Liver (tissue), 9 donors: ENCODE data around the gene OTUD7B. TPM values are rescaled to one million over a fixed set of nuclear protein-coding genes. Genes with fewer than 3 reads are reported as not detected.

Experiments used
- DNase-seq: peaks from one replicate; pipeline ENCODE4 v3.0.0-alpha.2; 2017; ENCODE audit warnings: low spot score
- H3K27ac ChIP-seq, 2 donors: one replicate each; pipeline ENCODE4 v1.7.0; 2013; ENCODE audit warnings: inconsistent platforms in 2 of 2, low read length in 2 of 2, control low read depth in 1 of 2, low read depth in 1 of 2, mild to moderate bottlenecking in 1 of 2
- H3K27me3 ChIP-seq, 4 donors: one replicate each; pipeline versions ENCODE4 v1.6.1 to v1.7.0; 2013; ENCODE audit warnings: low read length in 3 of 4, inconsistent platforms in 1 of 4, mild to moderate bottlenecking in 1 of 4, moderate library complexity in 1 of 4; ENCODE audit not compliant: control insufficient read depth in 4 of 4, insufficient read depth in 4 of 4
- H3K36me3 ChIP-seq, 4 donors: one replicate each; pipeline versions ENCODE4 v1.6.1 to v1.7.0; 2013; ENCODE audit warnings: low read length in 3 of 4, mild to moderate bottlenecking in 3 of 4, low read depth in 1 of 4, moderate library complexity in 1 of 4; ENCODE audit not compliant: control insufficient read depth in 4 of 4, insufficient read depth in 3 of 4
- H3K4me1 ChIP-seq, 4 donors: one replicate each; pipeline versions ENCODE4 v1.6.1 to v1.7.0; 2013; ENCODE audit warnings: low read length in 3 of 4, mild to moderate bottlenecking in 3 of 4, moderate library complexity in 1 of 4; ENCODE audit not compliant: control insufficient read depth in 4 of 4, insufficient read depth in 4 of 4
- H3K4me3 ChIP-seq, 3 donors: one replicate each; pipeline versions ENCODE4 v1.6.1 to v1.7.0; 2013; ENCODE audit warnings: low read length in 3 of 3, control low read depth in 1 of 3, low read depth in 1 of 3, mild to moderate bottlenecking in 1 of 3
- H3K9ac ChIP-seq, 2 donors: one replicate each; pipeline ENCODE4 v1.7.0; 2013; ENCODE audit warnings: low read length in 2 of 2, mild to moderate bottlenecking in 2 of 2, moderate library complexity in 2 of 2, control low read depth in 1 of 2, low read depth in 1 of 2
- H3K9me3 ChIP-seq, 4 donors: one replicate each; pipeline versions ENCODE4 v1.6.1 to v1.7.0; 2013; ENCODE audit warnings: low read length in 3 of 4; ENCODE audit not compliant: control insufficient read depth in 4 of 4
- ATF3 ChIP-seq: IDR thresholded peaks from 2 replicates; pipeline ENCODE4 v1.6.1; 2016; ENCODE audit warnings: antibody characterized with exemption
- EGR1 ChIP-seq, 2 donors: IDR thresholded peaks; 2 replicates each; pipeline ENCODE4 v1.6.1; 2016 to 2018; ENCODE audit warnings: antibody characterized with exemption in 2 of 2, low read depth in 2 of 2
- FOXA1 ChIP-seq: IDR thresholded peaks from 2 replicates; pipeline ENCODE4 v1.6.1; 2016; ENCODE audit warnings: antibody characterized with exemption
- FOXA2 ChIP-seq: IDR thresholded peaks from 2 replicates; pipeline ENCODE4 v1.6.1; 2016; ENCODE audit warnings: antibody characterized with exemption
- HNF4A ChIP-seq, 2 donors: conservative IDR thresholded peaks; 2 replicates each; pipeline ENCODE4 v1.6.1; 2016; ENCODE audit warnings: antibody characterized with exemption in 2 of 2, mild to moderate bottlenecking in 2 of 2
- HNF4G ChIP-seq: IDR thresholded peaks from 2 replicates; pipeline ENCODE4 v1.6.1; 2016; ENCODE audit warnings: antibody characterized with exemption
- JUND ChIP-seq, 2 donors: IDR thresholded peaks; 2 replicates each; pipeline ENCODE4 v1.6.1; 2016; ENCODE audit warnings: antibody characterized with exemption in 2 of 2
- MAX ChIP-seq: IDR thresholded peaks from 2 replicates; pipeline ENCODE4 v1.6.1; 2016; ENCODE audit warnings: antibody characterized with exemption
- NR2F2 ChIP-seq: IDR thresholded peaks from 2 replicates; pipeline ENCODE4 v1.6.1; 2016; ENCODE audit warnings: antibody characterized with exemption
- RAD21 ChIP-seq, 2 donors: IDR thresholded peaks; 2 replicates each; pipeline ENCODE4 v1.6.1; 2016; ENCODE audit warnings: antibody characterized with exemption in 2 of 2, mild to moderate bottlenecking in 2 of 2
- RXRA ChIP-seq, 2 donors: IDR thresholded peaks; 2 replicates each; pipeline ENCODE4 v1.6.1; 2017 to 2018; ENCODE audit warnings: antibody characterized with exemption in 2 of 2, mild to moderate bottlenecking in 1 of 2
- SP1 ChIP-seq: IDR thresholded peaks from 2 replicates; pipeline ENCODE4 v1.6.1; 2018; ENCODE audit warnings: antibody characterized with exemption, mild to moderate bottlenecking
- TAF1 ChIP-seq: conservative IDR thresholded peaks from 2 replicates; pipeline ENCODE4 v1.6.1; 2016; ENCODE audit warnings: antibody characterized with exemption, mild to moderate bottlenecking
- YY1 ChIP-seq: IDR thresholded peaks from 2 replicates; pipeline ENCODE4 v1.6.1; 2016; ENCODE audit warnings: antibody characterized with exemption, mild to moderate bottlenecking
- WGBS: extraction: QIAGEN DNeasy Blood & Tissue Kit; methylation state at CpG from one replicate; pipeline ENCODE4 v1.1.7; 2013; 5-methylcytosine and 5-hydroxymethylcytosine counted together
- polyA plus RNA-seq, 2 donors: library from polyadenylated mRNA; stranded (reverse) in 1 of 2; unstranded in 1 of 2; fragments of 200-250 nt in 1 of 2; fragments of >200 nt in 1 of 2; fragmentation: Nextera tagmentation in 1 of 2; extraction: Ambion mirVana in 1 of 2; gene quantifications; one replicate each; pipeline versions ENCODE4 v1.2.1 to v1.2.3, GENCODE V29; 2013 to 2015
- total RNA-seq, 2 donors: library from RNA; depleted of rRNA; stranded (reverse); fragments of >200 nt; gene quantifications; one replicate each; pipeline ENCODE4 v1.2.3, GENCODE V29; 2014
- TF ChIP-seq, protein P1 (sequence below): IDR thresholded peaks from 2 replicates; pipeline ENCODE4 v1.6.1; 2016; ENCODE audit warnings: antibody characterized with exemption
- TF ChIP-seq, protein P2 (sequence below): IDR thresholded peaks from 2 replicates; pipeline ENCODE4 v1.6.1; 2016; ENCODE audit warnings: antibody characterized with exemption, mild to moderate bottlenecking
- donor health status: healthy.
- donor health status: healthy.
- donor health status: healthy.
- donor health status: healthy.
- donor health status: healthy.

The OTUD7B gene
- total and polyA plus RNA-seq, 4 donors: 2.1 to 19.2 (median 6.9) TPM

DNA sequence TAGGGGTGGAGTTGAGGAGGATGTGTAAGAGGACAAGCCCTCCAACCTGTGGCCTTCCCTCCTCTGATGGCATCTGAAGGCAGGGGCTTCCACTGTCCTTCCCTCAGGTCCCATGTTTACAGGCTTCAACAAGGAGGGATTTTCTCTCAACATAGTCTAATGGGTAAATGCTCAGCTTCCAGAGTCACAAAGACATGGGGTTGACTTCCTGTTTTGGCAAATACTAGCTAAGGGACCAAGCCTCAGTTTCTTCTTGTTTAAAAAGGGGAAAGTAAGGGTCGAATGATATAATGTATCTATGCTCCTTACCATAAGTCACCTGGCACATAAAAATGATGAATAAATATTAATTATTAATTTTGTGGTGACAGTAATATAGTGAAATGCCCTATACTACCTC is 96.0 kb downstream of the OTUD7B start:
- DNase-seq: no peak
- H3K36me3 ChIP-seq: no peaks in the 10 kb centered on the region
- TF ChIP-seq HNF4A (conservative IDR thresholded peaks at IDR 0.05): no peak
- TF ChIP-seq FOXA1: no peak
- TF ChIP-seq RAD21 (IDR thresholded peaks at IDR 0.05): no peak
- no peak for TF ChIP-seq EGR1 (IDR thresholded peaks at IDR 0.05; ENCODE audit: low read depth in 2 of 2)
- TF ChIP-seq SP1: no peak
- TF ChIP-seq NR2F2: no peak
- H3K9me3 ChIP-seq: no peaks in the 10 kb centered on the region
- no peak overlapping the region for H3K9ac ChIP-seq
- H3K27ac ChIP-seq: no peak overlapping the region
- no peaks in the 10 kb centered on the region for H3K27me3 ChIP-seq
- 81% methylated on average over 1 of the region's 1 CpG for WGBS
- no peaks in the 10 kb centered on the region for H3K4me1 ChIP-seq
- H3K4me3 ChIP-seq: no peak overlapping the region

- Histone ChIP-seq H3K9ac (no peak overlapping the region), H3K4me3 (no peak overlapping the region), H3K9me3 (no peaks in the 10 kb centered on the region), H3K27me3 (no peaks in the 10 kb centered on the region), H3K36me3 (no peaks in the 10 kb centered on the region), H3K27ac (no peak overlapping the region), H3K4me1 (no peaks in the 10 kb centered on the region)
- no peak for TF ChIP-seq HNF4G
- no peak for TF ChIP-seq ATF3
- no peak for TF ChIP-seq HNF4A (conservative IDR thresholded peaks at IDR 0.05)
- no peak for TF ChIP-seq MAX
- no peak for TF ChIP-seq YY1
- no peak for TF ChIP-seq TAF1
- TF ChIP-seq RXRA (IDR thresholded peaks at IDR 0.05): no peak
- no peak for TF ChIP-seq FOXA2
- TF ChIP-seq, protein P1, sequence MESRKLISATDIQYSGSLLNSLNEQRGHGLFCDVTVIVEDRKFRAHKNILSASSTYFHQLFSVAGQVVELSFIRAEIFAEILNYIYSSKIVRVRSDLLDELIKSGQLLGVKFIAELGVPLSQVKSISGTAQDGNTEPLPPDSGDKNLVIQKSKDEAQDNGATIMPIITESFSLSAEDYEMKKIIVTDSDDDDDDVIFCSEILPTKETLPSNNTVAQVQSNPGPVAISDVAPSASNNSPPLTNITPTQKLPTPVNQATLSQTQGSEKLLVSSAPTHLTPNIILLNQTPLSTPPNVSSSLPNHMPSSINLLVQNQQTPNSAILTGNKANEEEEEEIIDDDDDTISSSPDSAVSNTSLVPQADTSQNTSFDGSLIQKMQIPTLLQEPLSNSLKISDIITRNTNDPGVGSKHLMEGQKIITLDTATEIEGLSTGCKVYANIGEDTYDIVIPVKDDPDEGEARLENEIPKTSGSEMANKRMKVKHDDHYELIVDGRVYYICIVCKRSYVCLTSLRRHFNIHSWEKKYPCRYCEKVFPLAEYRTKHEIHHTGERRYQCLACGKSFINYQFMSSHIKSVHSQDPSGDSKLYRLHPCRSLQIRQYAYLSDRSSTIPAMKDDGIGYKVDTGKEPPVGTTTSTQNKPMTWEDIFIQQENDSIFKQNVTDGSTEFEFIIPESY: no peak
- no peak for TF ChIP-seq SP1
- 65% methylated on average over 10 of the region's 10 CpGs for WGBS
- DNase-seq: no peak
Measured at GRCh38 chr1:149906570-149907075, 103.9 kb downstream of the OTUD7B start.

- no peak overlapping the region for H3K27ac ChIP-seq
- DNase-seq: no peak
- no peak for TF ChIP-seq NR2F2
- TF ChIP-seq, protein P2, sequence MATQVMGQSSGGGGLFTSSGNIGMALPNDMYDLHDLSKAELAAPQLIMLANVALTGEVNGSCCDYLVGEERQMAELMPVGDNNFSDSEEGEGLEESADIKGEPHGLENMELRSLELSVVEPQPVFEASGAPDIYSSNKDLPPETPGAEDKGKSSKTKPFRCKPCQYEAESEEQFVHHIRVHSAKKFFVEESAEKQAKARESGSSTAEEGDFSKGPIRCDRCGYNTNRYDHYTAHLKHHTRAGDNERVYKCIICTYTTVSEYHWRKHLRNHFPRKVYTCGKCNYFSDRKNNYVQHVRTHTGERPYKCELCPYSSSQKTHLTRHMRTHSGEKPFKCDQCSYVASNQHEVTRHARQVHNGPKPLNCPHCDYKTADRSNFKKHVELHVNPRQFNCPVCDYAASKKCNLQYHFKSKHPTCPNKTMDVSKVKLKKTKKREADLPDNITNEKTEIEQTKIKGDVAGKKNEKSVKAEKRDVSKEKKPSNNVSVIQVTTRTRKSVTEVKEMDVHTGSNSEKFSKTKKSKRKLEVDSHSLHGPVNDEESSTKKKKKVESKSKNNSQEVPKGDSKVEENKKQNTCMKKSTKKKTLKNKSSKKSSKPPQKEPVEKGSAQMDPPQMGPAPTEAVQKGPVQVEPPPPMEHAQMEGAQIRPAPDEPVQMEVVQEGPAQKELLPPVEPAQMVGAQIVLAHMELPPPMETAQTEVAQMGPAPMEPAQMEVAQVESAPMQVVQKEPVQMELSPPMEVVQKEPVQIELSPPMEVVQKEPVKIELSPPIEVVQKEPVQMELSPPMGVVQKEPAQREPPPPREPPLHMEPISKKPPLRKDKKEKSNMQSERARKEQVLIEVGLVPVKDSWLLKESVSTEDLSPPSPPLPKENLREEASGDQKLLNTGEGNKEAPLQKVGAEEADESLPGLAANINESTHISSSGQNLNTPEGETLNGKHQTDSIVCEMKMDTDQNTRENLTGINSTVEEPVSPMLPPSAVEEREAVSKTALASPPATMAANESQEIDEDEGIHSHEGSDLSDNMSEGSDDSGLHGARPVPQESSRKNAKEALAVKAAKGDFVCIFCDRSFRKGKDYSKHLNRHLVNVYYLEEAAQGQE: no peak
- TF ChIP-seq HNF4A (conservative IDR thresholded peaks at IDR 0.05): no peak
- no peak for TF ChIP-seq HNF4G
- TF ChIP-seq JUND (IDR thresholded peaks at IDR 0.05): no peak
- TF ChIP-seq FOXA1: no peak
- H3K4me3 ChIP-seq: no peak overlapping the region
- H3K9ac ChIP-seq: no peak overlapping the region
- H3K9me3 ChIP-seq: no peaks in the 10 kb centered on the region
- H3K4me1 ChIP-seq: peaks cover 2 to 19% (median 6%) of the 10 kb centered on the region in 4 donors
- no peaks in the 10 kb centered on the region for H3K36me3 ChIP-seq
- WGBS: 88% methylated on average over 5 of the region's 5 CpGs
- no peaks in the 10 kb centered on the region for H3K27me3 ChIP-seq
Measured at GRCh38 chr1:149903836-149904491, 106.6 kb downstream of the OTUD7B start.
